ENCODE measurements around the gene ZBTB8A.
"Not testable (repeated sequence)": the region's sequence is repeated elsewhere in the genome, so short reads cannot be mapped to it uniquely, and the experiment has no call there.

Gene ZBTB8A

GRCh38 chr1:32539584-32540571, 651 bp downstream of the ZBTB8A start:
- DNase-seq, result peak; percentile 80

GRCh38 chr1:32540605-32541004, 1.4 kb downstream of the ZBTB8A start:
- DNase-seq, result peak; percentile 41

- no peak for DNase-seq
Observed at GRCh38 chr1:32541064-32541566, 1.9 kb downstream of the ZBTB8A start.

GRCh38 chr1:32546611-32547010, 7.4 kb downstream of the ZBTB8A start:
- DNase-seq, result no peak

- no peak for DNase-seq
Observed at GRCh38 chr1:32549616-32550015, 10.4 kb downstream of the ZBTB8A start.

GRCh38 chr1:32554288-32554687, 15.1 kb downstream of the ZBTB8A start:
- DNase-seq, result no peak

- DNase-seq, result not testable (repeated sequence)
Observed at GRCh38 chr1:32557035-32557434, 17.8 kb downstream of the ZBTB8A start.

GRCh38 chr1:32557812-32558211, 18.6 kb downstream of the ZBTB8A start:
- no peak for DNase-seq

GRCh38 chr1:32568929-32569328, 29.7 kb downstream of the ZBTB8A start:
- no peak for DNase-seq

GRCh38 chr1:32580348-32581017, 41.3 kb downstream of the ZBTB8A start:
- DNase-seq, result no peak

GRCh38 chr1:32592943-32593342, 53.7 kb downstream of the ZBTB8A start:
- no peak for DNase-seq

GRCh38 chr1:32600034-32600433, 60.8 kb downstream of the ZBTB8A start:
- DNase-seq, result no peak

- no peak for DNase-seq
Observed at GRCh38 chr1:32605711-32606424, 66.6 kb downstream of the ZBTB8A start.

GRCh38 chr1:32606565-32607371, 67.5 kb downstream of the ZBTB8A start:
- DNase-seq, result no peak

- no peak for DNase-seq
Observed at GRCh38 chr1:32609180-32609579, 70.0 kb downstream of the ZBTB8A start.

- no peak for DNase-seq
Observed at GRCh38 chr1:32611859-32612188, 72.6 kb downstream of the ZBTB8A start.

GRCh38 chr1:32612189-32612881, 73.1 kb downstream of the ZBTB8A start:
- peak; percentile 96 for DNase-seq

- DNase-seq, result no peak
Observed at GRCh38 chr1:32613472-32613871, 74.2 kb downstream of the ZBTB8A start.

GRCh38 chr1:32618673-32619221, 79.5 kb downstream of the ZBTB8A start:
- DNase-seq, result no peak

- peak; percentile 45 for DNase-seq
Observed at GRCh38 chr1:32619701-32620485, 80.7 kb downstream of the ZBTB8A start.

GRCh38 chr1:32622205-32622604, 83.0 kb downstream of the ZBTB8A start:
- no peak for DNase-seq
